OCI-LY7 (cell line): ENCODE data around the gene FAM180B. TPM values are rescaled to one million over a fixed set of nuclear protein-coding genes. Genes with fewer than 3 reads are reported as not detected.
A peak's percentile ranks its signal among the peaks of the same experiment; 100 is the strongest.
"Not testable (repeated sequence)": the region's sequence is repeated elsewhere in the genome, so short reads cannot be mapped to it uniquely, and the experiment has no call there.

ENCODE experiments used
- BruUV-seq: library from RNA; stranded (reverse); fragments of 400-500 nt; replicated peaks from 2 replicates; lab custom pipeline; 2021; lab: Mats Ljungman, UMichigan
- CTCF ChIA-PET: fragments of 300-600 bp; sonication (Branson Sonifier 250); formaldehyde crosslinking; loops from one replicate; lab custom pipeline; 2022; ENCODE audit warnings: antibody characterized with exemption; ENCODE audit not compliant: unreplicated experiment; lab: Charles Lee
- POLR2A ChIA-PET: fragments of 300-600 bp; sonication (Branson Sonifier 250); formaldehyde crosslinking; loops from one replicate; lab custom pipeline; 2022; ENCODE audit warnings: antibody characterized with exemption; lab: Charles Lee
- DNase-seq: peaks from one replicate; pipeline ENCODE4 v3.0.0-alpha.2; 2015; ENCODE audit warnings: low spot score
- H2AFZ ChIP-seq: fragments of 200-600 bp; sonication (generic), shearing (Covaris generic); 2 replicates; pipeline ENCODE4 v1.6.1; 2014; ENCODE audit warnings: mild to moderate bottlenecking, antibody characterized with exemption, low read length, moderate library complexity
- H3K27ac ChIP-seq: fragments of 200-600 bp; sonication (generic); 2 replicates; pipeline ENCODE4 v1.5.1; 2014; ENCODE audit warnings: mixed run types, low read depth, mild to moderate bottlenecking, moderate library complexity, low read length, inconsistent platforms; ENCODE audit not compliant: poor library complexity, severe bottlenecking
- H3K36me3 ChIP-seq: fragments of 200-600 bp; sonication (generic); 2 replicates; pipeline ENCODE4 v1.6.1; 2014; ENCODE audit warnings: mild to moderate bottlenecking, antibody characterized with exemption, low read length, moderate library complexity, mixed read lengths; ENCODE audit not compliant: insufficient read depth
- H3K4me1 ChIP-seq: fragments of 200-600 bp; sonication (generic); 2 replicates; pipeline ENCODE4 v1.5.1; 2014; ENCODE audit warnings: mild to moderate bottlenecking, low read length; ENCODE audit not compliant: insufficient read depth, poor library complexity, severe bottlenecking
- H3K4me2 ChIP-seq: fragments of 200-600 bp; sonication (generic); 2 replicates; pipeline ENCODE4 v1.6.1; 2014; ENCODE audit warnings: mild to moderate bottlenecking, low read length
- H3K4me3 ChIP-seq: fragments of 200-600 bp; sonication (generic); 2 replicates; pipeline ENCODE4 v1.5.1; 2014; ENCODE audit warnings: mild to moderate bottlenecking, low read depth, low read length; ENCODE audit not compliant: poor library complexity, severe bottlenecking
- H3K79me2 ChIP-seq: fragments of 200-600 bp; sonication (generic); 2 replicates; pipeline ENCODE4 v1.6.1; 2016; ENCODE audit warnings: low read depth, mild to moderate bottlenecking, low read length, moderate library complexity, mixed read lengths; ENCODE audit not compliant: insufficient read depth
- H3K9me2 ChIP-seq: fragments of 200-600 bp; sonication (generic); 2 replicates; pipeline ENCODE4 v1.6.1; 2016; ENCODE audit warnings: mild to moderate bottlenecking, low read length, mixed read lengths; ENCODE audit not compliant: insufficient read depth
- H3K9me3 ChIP-seq: fragments of 200-600 bp; sonication (generic); 2 replicates; pipeline ENCODE4 v1.6.1; 2014; ENCODE audit warnings: mild to moderate bottlenecking, mixed run types, low read length, mixed read lengths
- H4K20me1 ChIP-seq: fragments of 200-600 bp; sonication (generic); 2 replicates; pipeline ENCODE4 v1.6.1; 2014; ENCODE audit warnings: mild to moderate bottlenecking, antibody characterized with exemption, low read length, moderate library complexity, mixed read lengths; ENCODE audit not compliant: insufficient read depth
- CTCF ChIP-seq: fragments of 200-600 bp; sonication (generic); conservative IDR thresholded peaks from 2 replicates; pipeline ENCODE4 v1.5.1; 2014; ENCODE audit warnings: mild to moderate bottlenecking, antibody characterized with exemption, low read length, moderate library complexity, mixed read lengths
- EZH2phosphoT487 ChIP-seq: fragments of 200-600 bp; sonication (generic); IDR thresholded peaks from 2 replicates; pipeline ENCODE4 v1.6.1; 2018; ENCODE audit warnings: low read depth, borderline replicate concordance, mild to moderate bottlenecking, mixed run types, antibody characterized with exemption, low read length, moderate library complexity, mixed read lengths
- intact Hi-C: fragments of 100-400 bp; cut with micrococcal nuclease; formaldehyde crosslinking; loops from one replicate; pipeline ENCODE4 v1.10.0; 2022; ENCODE audit not compliant: unreplicated experiment
- total RNA-seq, 2 experiments: library from RNA; depleted of rRNA in 1 of 2; stranded (reverse); fragments of >200 nt in 1 of 2; shearing (Covaris generic) in 1 of 2; gene quantifications; 2 replicates each; pipeline ENCODE4 v1.2.3, GENCODE V29; 2014 to 2022

Gene FAM180B
- total RNA-seq, 2 experiments from 2014 or later: 0.22 to 0.23 TPM

DNA sequence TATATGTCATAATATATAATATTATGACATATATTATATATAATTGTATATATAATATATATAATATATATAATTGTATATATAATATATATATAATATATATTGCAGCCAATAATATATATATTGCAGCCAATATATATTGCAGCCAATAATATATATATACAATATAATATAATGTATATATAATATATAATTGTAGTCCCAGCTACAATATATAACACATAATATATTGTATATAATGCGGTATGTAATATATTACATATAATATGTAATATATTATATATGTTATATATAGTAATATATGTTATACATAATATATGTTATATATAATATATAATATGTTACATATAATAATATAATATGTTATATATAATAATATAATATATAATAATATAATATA lies 27.8 kb upstream of the FAM180B start:
- ChIA-PET POLR2A (interaction anchor here (0.5 to 0.9 kb wide), 3 partner anchors 8 to 26 kb away, joined by 3 read pairs; no protein-coding TSS in a partner anchor), CTCF (no interaction called here)
- BruUV-seq: no TSS peak
- no peaks in the 10 kb centered on the region for H4K20me1 ChIP-seq
- peaks cover 5% of the 10 kb centered on the region for H3K4me1 ChIP-seq
- no peak overlapping the region for H3K4me3 ChIP-seq
- DNase-seq: no peak
- no peak overlapping the region for H3K4me2 ChIP-seq
- H3K9me3 ChIP-seq: no peaks in the 10 kb centered on the region
- no peak overlapping the region for H3K27ac ChIP-seq
- intact Hi-C loops: no loop called here
- H3K79me2 ChIP-seq: no peaks in the 10 kb centered on the region
- H3K36me3 ChIP-seq: no peaks in the 10 kb centered on the region
- TF ChIP-seq EZH2phosphoT487 (no peak), CTCF (no peak)
- no peaks in the 10 kb centered on the region for H3K9me2 ChIP-seq
- no peak overlapping the region for H2AFZ ChIP-seq

DNA sequence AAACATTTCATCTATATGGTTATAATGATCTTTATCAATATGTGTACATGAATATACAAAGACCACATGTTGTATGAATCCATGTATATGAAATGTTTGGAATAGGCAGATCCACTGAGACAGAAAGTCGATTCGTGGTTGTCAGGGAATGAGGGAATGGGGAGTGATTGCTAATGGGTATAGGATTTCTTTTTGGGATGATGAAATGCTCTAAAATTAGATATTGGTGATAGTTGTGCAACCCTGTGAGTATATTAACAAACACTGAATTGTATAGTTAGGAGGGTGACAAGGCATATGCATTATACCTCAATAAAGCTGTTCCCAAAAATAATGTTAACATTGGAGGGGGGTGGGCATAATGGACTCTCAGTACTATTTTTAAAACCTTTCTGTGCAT lies 26.1 kb upstream of the FAM180B start:
- intact Hi-C loops: no loop called here
- no peak for TF ChIP-seq EZH2phosphoT487
- no peak for TF ChIP-seq CTCF
- Histone ChIP-seq H3K36me3 (no peaks in the 10 kb centered on the region), H3K9me2 (no peaks in the 10 kb centered on the region), H2AFZ (no peak overlapping the region), H3K4me3 (no peak overlapping the region), H3K4me2 (no peak overlapping the region), H4K20me1 (no peaks in the 10 kb centered on the region), H3K9me3 (no peaks in the 10 kb centered on the region), H3K27ac (no peak overlapping the region), H3K4me1 (peaks cover 7% of the 10 kb centered on the region), H3K79me2 (no peaks in the 10 kb centered on the region)
- DNase-seq: no peak
- ChIA-PET POLR2A (interaction anchor here (0.6 kb wide), 1 partner anchor 502 kb away, joined by 4 read pairs; no protein-coding TSS in a partner anchor), CTCF (no interaction called here)
- BruUV-seq: TSS peak; percentile 40

DNA sequence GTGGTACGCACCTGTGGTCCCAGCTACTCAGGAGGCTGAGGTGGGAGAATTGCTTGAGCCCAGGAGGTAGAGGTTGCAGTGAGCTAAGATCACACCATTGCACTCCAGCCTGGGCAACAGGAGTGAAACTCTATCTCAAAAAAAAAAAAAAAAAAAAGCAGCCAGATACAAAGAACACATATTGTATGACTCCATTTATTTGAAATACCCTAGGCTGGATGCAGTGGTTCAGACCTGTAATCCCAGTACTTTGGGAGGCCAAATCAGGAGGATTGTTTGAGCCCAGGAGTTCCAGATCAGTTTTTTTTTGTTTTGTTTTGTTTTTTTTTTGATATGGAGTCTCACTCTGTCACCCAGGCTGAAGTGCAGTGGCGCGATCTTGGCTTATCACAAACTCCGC lies 24.1 kb upstream of the FAM180B start:
- H3K36me3 ChIP-seq, H3K27ac ChIP-seq, CTCF ChIA-PET, H3K79me2 ChIP-seq, H3K4me1 ChIP-seq, intact Hi-C loops, H3K9me3 ChIP-seq, DNase-seq, H3K9me2 ChIP-seq, H2AFZ ChIP-seq, H3K4me2 ChIP-seq, H4K20me1 ChIP-seq, H3K4me3 ChIP-seq, BruUV-seq: not testable (repeated sequence)
- POLR2A ChIA-PET: interaction anchor here (0.5 to 0.7 kb wide), 3 partner anchors 50 to 102 kb away, joined by 3 to 4 read pairs (median 3); no protein-coding TSS in a partner anchor

DNA sequence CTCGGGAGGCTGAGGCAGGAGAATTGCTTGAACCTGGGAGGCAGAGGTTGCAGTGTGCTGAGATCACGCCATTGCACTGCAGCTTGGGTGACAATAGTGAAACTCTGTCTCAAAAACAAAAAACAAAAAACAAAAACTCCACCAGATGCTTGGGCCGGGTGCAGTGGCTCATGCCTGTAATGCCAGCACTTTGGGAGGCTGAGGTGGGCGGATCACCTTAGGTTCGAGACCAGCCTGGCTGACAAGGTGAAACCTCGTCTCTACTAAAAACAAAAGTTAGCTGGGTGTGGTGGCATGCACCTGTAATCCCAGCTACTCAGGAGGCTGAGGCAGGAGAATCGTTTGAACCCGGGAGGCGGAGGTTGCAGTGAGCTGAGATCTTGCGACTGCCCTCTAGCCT lies 22.1 kb upstream of the FAM180B start:
- H3K9me3 ChIP-seq, H3K9me2 ChIP-seq, DNase-seq, H4K20me1 ChIP-seq, H3K36me3 ChIP-seq, H3K4me1 ChIP-seq, H3K4me3 ChIP-seq, H2AFZ ChIP-seq, H3K79me2 ChIP-seq, H3K4me2 ChIP-seq, BruUV-seq, H3K27ac ChIP-seq, intact Hi-C loops: not testable (repeated sequence)
- CTCF ChIA-PET: interaction anchor here (1.0 kb wide), 1 partner anchor 8 kb away, joined by 3 read pairs; no protein-coding TSS in a partner anchor
- POLR2A ChIA-PET: interaction anchor here (0.8 to 1.2 kb wide), 6 partner anchors 8 to 39 kb away, joined by 3 to 11 read pairs (median 4); partner anchors contain the start of genes KBTBD4 and NDUFS3
